Lung (tissue), 16 donors: ENCODE data around the gene TAF11L10. TPM values are rescaled to one million over a fixed set of nuclear protein-coding genes. Genes with fewer than 3 reads are reported as not detected.
"Not testable (repeated sequence)": the region's sequence is repeated elsewhere in the genome, so short reads cannot be mapped to it uniquely, and the experiment has no call there.

Experiments
- ATAC-seq: fragments of 200-7000 bp; cut with Tn5 transposase; one replicate; pipeline ENCODE4 v1.9.1; 2020; ENCODE audit warnings: moderate number of reproducible peaks; ENCODE audit not compliant: insufficient read depth, low FRiP score
- DNase-seq, 3 donors: peaks; one replicate each; pipeline ENCODE4 v3.0.0-alpha.2; 2013 to 2017
- H3K27ac ChIP-seq, 2 donors: one replicate each; pipeline ENCODE4 v1.5.1; 2013; ENCODE audit warnings: mild to moderate bottlenecking in 2 of 2, moderate library complexity in 2 of 2, control low read depth in 1 of 2, inconsistent platforms in 1 of 2, low read depth in 1 of 2, low read length in 1 of 2
- H3K27me3 ChIP-seq, 3 donors: one replicate each; pipeline ENCODE4 v1.5.1; 2013; ENCODE audit warnings: low read length in 2 of 3; ENCODE audit not compliant: control insufficient read depth in 3 of 3, insufficient read depth in 3 of 3
- H3K36me3 ChIP-seq, 4 donors: one replicate each; pipeline ENCODE4 v1.5.1; 2013; ENCODE audit warnings: low read length in 4 of 4, mild to moderate bottlenecking in 1 of 4, moderate library complexity in 1 of 4; ENCODE audit not compliant: control insufficient read depth in 4 of 4, insufficient read depth in 4 of 4
- H3K4me1 ChIP-seq, 5 donors: one replicate each; pipeline ENCODE4 v1.5.1; 2013; ENCODE audit warnings: low read length in 5 of 5, mild to moderate bottlenecking in 2 of 5, moderate library complexity in 1 of 5; ENCODE audit not compliant: control insufficient read depth in 5 of 5, insufficient read depth in 5 of 5
- H3K4me3 ChIP-seq: one replicate; pipeline ENCODE4 v1.5.1; 2013; ENCODE audit warnings: mild to moderate bottlenecking, control low read depth, moderate library complexity
- H3K9ac ChIP-seq, 2 donors: one replicate each; pipeline ENCODE4 v1.5.1; 2013; ENCODE audit warnings: low read length in 2 of 2, control low read depth in 1 of 2; ENCODE audit not compliant: insufficient read depth in 1 of 2
- H3K9me3 ChIP-seq, 4 donors: one replicate each; pipeline ENCODE4 v1.5.1; 2013; ENCODE audit warnings: low read length in 3 of 4, mild to moderate bottlenecking in 1 of 4, moderate library complexity in 1 of 4; ENCODE audit not compliant: control insufficient read depth in 4 of 4, insufficient read depth in 3 of 4
- CTCF ChIP-seq: IDR thresholded peaks from 2 replicates; pipeline ENCODE4 v1.5.1; 2012; ENCODE audit warnings: mild to moderate bottlenecking; ENCODE audit errors: control extremely low read depth, extremely low read depth
- WGBS, 2 donors: extraction: QIAGEN DNeasy Blood & Tissue Kit; methylation state at CpG; one replicate each; pipeline ENCODE4 v1.1.7; 2013; 5-methylcytosine and 5-hydroxymethylcytosine counted together
- long read RNA-seq, 5 donors: transcript quantifications; one replicate each; lab custom pipeline, GENCODE V29; 2026
- polyA plus RNA-seq, 2 donors: library from polyadenylated mRNA; stranded (reverse); fragments of 200-250 nt; gene quantifications; one replicate each; pipeline ENCODE4 v1.2.1, GENCODE V29; 2013
- total RNA-seq, 2 donors: library from RNA; depleted of rRNA in 1 of 2; stranded (reverse); fragments of >200 nt in 1 of 2; gene quantifications; one replicate each; pipeline ENCODE4 v1.2.1, GENCODE V29; 2014 to 2021
- donor health status: control.
- donor health status: control.
- donor health status: Bipolar disorder and iron deficiency.
- donor health status: healthy.
- donor health status: DM: yes; HTN: yes; CAD: no.

The TAF11L10 gene
- total RNA-seq, result not detected
- polyA plus RNA-seq, result not detected
- long read RNA-seq, donor 1, result 0 reads
- long read RNA-seq, donor 2, result 0 reads
- long read RNA-seq, donor 3, result 0 reads
- long read RNA-seq, donor 4, result 0 reads
- long read RNA-seq, donor 5, result 0 reads

GRCh38 chr5:17597728-17598127 lies at the start of gene TAF11L10:
Gene TAF11L10, minus strand, starts transcription at chr5:17597828.
- not testable (repeated sequence) for H3K9me3 ChIP-seq, H3K36me3 ChIP-seq, DNase-seq, ATAC-seq, H3K4me3 ChIP-seq, H3K9ac ChIP-seq, H3K4me1 ChIP-seq, H3K27me3 ChIP-seq, H3K27ac ChIP-seq
- WGBS, 2 donors, result no CpG with 5 or more reads among the region's 15 CpGs

GRCh38 chr5:17634160-17634559 lies 36.5 kb upstream of the TAF11L10 start, which contains the start of gene TAF11L14:
Gene TAF11L14, plus strand, starts transcription at chr5:17634460.
- DNase-seq (no peak), ATAC-seq (no peak)
- WGBS, 2 donors, result 88 to 91% methylated on average over 5 of the region's 5 CpGs
- H3K27me3 ChIP-seq, result no peaks in the 10 kb centered on the region
- H3K36me3 ChIP-seq, result no peaks in the 10 kb centered on the region
- H3K9me3 ChIP-seq, result no peaks in the 10 kb centered on the region
- no peak for TF ChIP-seq CTCF
- no peak within 1 kb of the TSS for H3K4me3 ChIP-seq
- no peaks in the 10 kb centered on the region for H3K4me1 ChIP-seq
- H3K9ac ChIP-seq, result no peak within 1 kb of the TSS
- H3K27ac ChIP-seq, result no peak within 1 kb of the TSS

- 78 to 82% methylated on average over 8 to 9 of the region's 12 CpGs for WGBS, 2 donors
- H3K4me3 ChIP-seq, H3K36me3 ChIP-seq, H3K9me3 ChIP-seq, DNase-seq, H3K27me3 ChIP-seq, H3K9ac ChIP-seq, ATAC-seq, H3K4me1 ChIP-seq, H3K27ac ChIP-seq: not testable (repeated sequence)
Observed at GRCh38 chr5:17631788-17632187, 34.2 kb upstream of the TAF11L10 start, which contains the start of gene TAF11L13. Gene TAF11L13, plus strand, starts transcription at chr5:17632088.

- H3K27me3 ChIP-seq, result no peaks in the 10 kb centered on the region
- no peaks in the 10 kb centered on the region for H3K36me3 ChIP-seq
- 94 to 97% methylated on average over 11 of the region's 11 CpGs for WGBS, 2 donors
- no peak overlapping the region for H3K4me3 ChIP-seq
- H3K9ac ChIP-seq, result no peak overlapping the region
- ATAC-seq (no peak), DNase-seq (no peak)
- H3K27ac ChIP-seq, result no peak overlapping the region
- TF ChIP-seq CTCF, result no peak
- H3K9me3 ChIP-seq, result no peaks in the 10 kb centered on the region
- H3K4me1 ChIP-seq, result no peaks in the 10 kb centered on the region
Observed at GRCh38 chr5:17625686-17626085, 28.1 kb upstream of the TAF11L10 start.

- Histone ChIP-seq H3K9ac (no peak overlapping the region), H3K27ac (no peak overlapping the region), H3K9me3 (no peaks in the 10 kb centered on the region), H3K27me3 (no peaks in the 10 kb centered on the region), H3K4me1 (no peaks in the 10 kb centered on the region), H3K4me3 (no peak overlapping the region), H3K36me3 (no peaks in the 10 kb centered on the region)
- ATAC-seq (no peak), DNase-seq (no peak)
- WGBS, 2 donors, result 86% methylated on average over 17 of the region's 17 CpGs
- TF ChIP-seq CTCF, result no peak
Observed at GRCh38 chr5:17620627-17621026, 23.0 kb upstream of the TAF11L10 start.
